BJ (cell line): ENCODE results near the gene KRTAP11-1. TPM values are rescaled to one million over a fixed set of nuclear protein-coding genes. Genes with fewer than 3 reads are reported as not detected.

Experiments
- CTCF ChIA-PET: fragments of 350-600 bp; formaldehyde crosslinking; extraction: SDS; loops from one replicate; lab custom pipeline; 2021; ENCODE audit warnings: antibody characterized with exemption, inconsistent platforms; lab: Yijun Ruan, JAX
- POLR2A ChIA-PET: fragments of 300-600 bp; sonication (Branson Sonifier 250); formaldehyde crosslinking; extraction: SDS; loops from one replicate; lab custom pipeline; 2021; ENCODE audit warnings: antibody characterized with exemption; lab: Charles Lee
- DNase-seq: peaks from one replicate; pipeline ENCODE4 v3.0.0-alpha.2; 2011; ENCODE audit warnings: low read depth
- H3K27me3 ChIP-seq: 2 replicates; pipeline ENCODE4 v1.6.0; 2011; ENCODE audit warnings: low read length; ENCODE audit not compliant: control insufficient read depth, insufficient read depth
- H3K36me3 ChIP-seq: 2 replicates; pipeline ENCODE4 v1.5.1; 2011; ENCODE audit warnings: low read length; ENCODE audit not compliant: control insufficient read depth, insufficient read depth
- H3K4me3 ChIP-seq: 2 replicates; pipeline ENCODE4 v1.5.1; 2011; ENCODE audit warnings: low read depth, mild to moderate bottlenecking, control low read depth, low read length
- CTCF ChIP-seq: IDR thresholded peaks from 2 replicates; pipeline ENCODE4 v1.5.1; 2011; ENCODE audit warnings: low read depth, mild to moderate bottlenecking, control low read depth, inconsistent platforms, low read length, moderate library complexity; ENCODE audit not compliant: insufficient read depth
- polyA plus RNA-seq: library from polyadenylated mRNA; depleted of rRNA; stranded (reverse); fragments of >200 nt; gene quantifications from 2 replicates; pipeline ENCODE4 v1.2.3, GENCODE V29; 2011

The KRTAP11-1 gene
- polyA plus RNA-seq, 1 experiment: not detected

DNA sequence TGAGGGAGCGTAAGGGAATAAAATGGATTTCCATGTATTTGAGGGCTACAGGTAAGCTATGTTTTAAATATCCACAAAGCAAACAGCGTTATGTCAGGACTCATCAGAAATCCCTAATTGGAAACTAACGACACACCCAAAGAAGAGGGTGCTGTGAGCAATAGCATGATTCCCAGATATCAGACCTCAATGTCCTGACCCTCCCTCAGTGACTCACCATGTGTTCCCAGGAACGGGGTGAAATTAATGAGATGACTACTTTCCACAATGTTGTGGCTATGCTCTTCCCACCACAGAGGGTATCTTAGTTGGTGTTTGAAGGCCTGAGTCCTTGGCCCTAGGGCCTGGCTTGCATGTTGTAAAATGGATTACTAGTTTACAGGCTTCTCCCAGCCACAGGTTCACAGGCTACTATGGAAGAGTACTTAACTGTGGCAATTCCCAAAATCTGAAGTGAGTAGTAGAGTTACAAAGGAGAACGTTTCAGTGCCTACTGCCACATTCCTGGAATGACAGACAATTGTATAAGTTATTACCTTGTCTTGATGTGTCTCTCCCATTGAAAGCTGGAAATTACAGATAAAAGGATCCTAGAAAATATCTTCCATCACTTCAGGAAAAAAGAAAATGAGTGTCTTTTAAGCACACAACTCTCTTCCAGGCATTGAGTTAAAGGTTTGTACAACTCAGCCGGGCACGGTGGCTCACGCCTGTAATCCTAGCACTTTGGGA, 1.7 kb upstream of the KRTAP11-1 start:
- Histone ChIP-seq H3K36me3 (no peaks in the 10 kb centered on the region), H3K27me3 (no peaks in the 10 kb centered on the region), H3K4me3 (no peak overlapping the region)
- DNase-seq: no peak
- POLR2A ChIA-PET: no interaction called here
- CTCF ChIA-PET: interaction anchor here (0.5 to 0.8 kb wide), 2 partner anchors 14 to 203 kb away, joined by 3 to 4 read pairs; no protein-coding TSS in a partner anchor
- no peak for TF ChIP-seq CTCF

DNA sequence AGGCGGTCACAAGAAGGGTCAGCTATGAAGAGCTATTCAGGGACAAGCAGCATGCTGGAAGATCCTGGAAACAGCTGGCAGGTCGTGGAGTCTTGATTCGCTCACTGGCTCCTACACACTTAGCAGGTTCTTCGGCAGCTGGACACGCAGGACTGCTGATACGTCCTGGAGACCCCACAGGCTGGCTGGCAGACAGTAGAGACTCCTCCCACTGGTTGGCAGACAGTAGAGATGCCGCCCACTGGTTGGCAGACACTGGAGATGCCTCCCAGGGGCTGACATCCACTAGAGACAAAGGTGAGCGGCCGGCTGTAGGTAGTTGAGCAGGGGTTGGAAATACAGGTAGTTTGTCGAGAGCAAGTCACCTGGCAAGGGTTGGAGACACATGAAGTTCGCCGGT, 466 bp downstream of the KRTAP11-1 start:
- no peaks in the 10 kb centered on the region for H3K27me3 ChIP-seq
- no peak overlapping the region for H3K4me3 ChIP-seq
- DNase-seq: no peak
- ChIA-PET POLR2A (no interaction called here), CTCF (no interaction called here)
- no peaks in the 10 kb centered on the region for H3K36me3 ChIP-seq
- TF ChIP-seq CTCF: no peak

DNA sequence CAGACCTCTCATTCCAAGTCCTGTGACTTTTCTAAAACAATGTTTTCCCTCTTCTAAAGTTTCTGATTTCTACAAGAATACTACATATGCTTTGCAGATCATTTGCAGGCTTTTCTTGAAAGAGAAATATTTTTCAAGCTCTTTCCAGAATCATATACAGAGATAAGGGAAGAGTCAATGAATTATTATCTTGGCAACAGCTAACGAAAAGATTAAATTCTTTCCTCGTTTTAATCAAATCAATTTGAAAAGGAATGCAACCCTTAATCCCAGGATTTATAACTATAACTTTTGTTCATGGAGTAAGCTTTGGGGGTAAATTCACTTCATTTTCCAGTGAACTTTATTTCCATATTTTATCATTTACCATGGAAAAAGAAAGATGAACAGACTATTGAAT, 6.9 kb downstream of the KRTAP11-1 start:
- ChIA-PET CTCF (interaction anchor here (1.3 kb wide), 1 partner anchor 11 kb away, joined by 4 read pairs; no protein-coding TSS in a partner anchor), POLR2A (no interaction called here)
- TF ChIP-seq CTCF: no peak

GRCh38 chr21:30847627-30848500, 33.5 kb downstream of the KRTAP11-1 start:
- no peaks in the 10 kb centered on the region for H3K27me3 ChIP-seq
- no peak for DNase-seq
- H3K36me3 ChIP-seq: no peaks in the 10 kb centered on the region
- CTCF ChIA-PET: no interaction called here
- no peak overlapping the region for H3K4me3 ChIP-seq
- TF ChIP-seq CTCF: no peak
- POLR2A ChIA-PET: no interaction called here

More for the DNA sequence above, 6.9 kb downstream of the KRTAP11-1 start:
- no peak for DNase-seq
- H3K4me3 ChIP-seq: no peak overlapping the region
- H3K36me3 ChIP-seq: no peaks in the 10 kb centered on the region
- H3K27me3 ChIP-seq: no peaks in the 10 kb centered on the region

GRCh38 chr21:30842990-30843389, 38.4 kb downstream of the KRTAP11-1 start:
- TF ChIP-seq CTCF: no peak
- H3K4me3 ChIP-seq: no peak overlapping the region
- CTCF ChIA-PET: interaction anchor here (0.5 kb wide), 1 partner anchor 70 kb away, joined by 4 read pairs; no protein-coding TSS in a partner anchor
- POLR2A ChIA-PET: no interaction called here
- no peaks in the 10 kb centered on the region for H3K36me3 ChIP-seq
- no peaks in the 10 kb centered on the region for H3K27me3 ChIP-seq
- no peak for DNase-seq
